HCT116 (cell line): Measurements from ENCODE around the gene TMEM258. TPM values are rescaled to one million over a fixed set of nuclear protein-coding genes. Genes with fewer than 3 reads are reported as not detected.

Experiments used
- ATAC-seq: fragments of 200-7000 bp; cut with Tn5 transposase; 2 replicates; pipeline ENCODE4 v1.9.1; 2020; ENCODE audit warnings: mild to moderate bottlenecking, moderate library complexity
- BruUV-seq: library from RNA; stranded (reverse); fragments of 400-500 nt; replicated peaks from 2 replicates; lab custom pipeline; 2021; lab: Mats Ljungman, UMichigan
- CTCF ChIA-PET: fragments of 300-600 bp; sonication (Branson Sonifier 250); formaldehyde crosslinking; loops from one replicate; lab custom pipeline; 2021; ENCODE audit warnings: antibody characterized with exemption; lab: Charles Lee
- POLR2A ChIA-PET: fragments of 300-600, 350-600 bp; sonication (Branson Sonifier 250); formaldehyde crosslinking; loops from one replicate; lab custom pipeline; 2021; ENCODE audit warnings: antibody characterized with exemption; lab: Charles Lee
- RAD21 ChIA-PET, 2 experiments: fragments of 300-600 bp; sonication (Branson Sonifier 250); formaldehyde crosslinking; loops; one replicate each; lab custom pipeline; 2023; ENCODE audit warnings: low total read pairs in 2 of 2; ENCODE audit not compliant: uncharacterized antibody in 2 of 2, unreplicated experiment in 2 of 2, low non-redundant PET in 1 of 2; lab: Charles Lee
- DNase-seq: peaks from one replicate; pipeline ENCODE4 v3.0.0-alpha.2; 2010; ENCODE audit warnings: low read depth, low spot score
- H2AFZ ChIP-seq: fragments of 200-600 bp; shearing (Covaris generic), sonication (generic); 2 replicates; pipeline ENCODE4 v1.6.1; 2017; ENCODE audit warnings: low read depth, mixed run types, mixed read lengths, antibody characterized with exemption, low read length; ENCODE audit not compliant: poor library complexity, severe bottlenecking
- H3K27ac ChIP-seq: 2 replicates; pipeline ENCODE4 v1.5.1; 2012; ENCODE audit warnings: low read depth, low read length
- H3K27me3 ChIP-seq: fragments of 200-600 bp; sonication (generic); 2 replicates; pipeline ENCODE4 v1.6.1; 2016; ENCODE audit warnings: mixed run types, low read length, mixed read lengths; ENCODE audit not compliant: insufficient read depth
- H3K36me3 ChIP-seq, 2 experiments: fragments of 200-500 bp in 1 of 2; fragments of 200-600 bp in 1 of 2; sonication (Bioruptor generic) in 1 of 2; sonication (generic) in 1 of 2; 2 replicates each; pipeline versions ENCODE4 v1.5.1 to v1.6.1; 2014 to 2016; ENCODE audit warnings: low read length in 2 of 2, inconsistent platforms in 1 of 2, mixed read lengths in 1 of 2, mixed run types in 1 of 2; ENCODE audit not compliant: insufficient read depth in 2 of 2, control insufficient read depth in 1 of 2
- H3K4me1 ChIP-seq, 2 experiments: fragments of 200-600 bp in 1 of 2; sonication (generic) in 1 of 2; 2 replicates each; pipeline versions ENCODE4 v1.5.1 to v1.6.1; 2012 to 2017; ENCODE audit warnings: low read length in 2 of 2, inconsistent platforms in 1 of 2, mild to moderate bottlenecking in 1 of 2, mixed read lengths in 1 of 2, mixed run types in 1 of 2, moderate library complexity in 1 of 2; ENCODE audit not compliant: insufficient read depth in 2 of 2, control insufficient read depth in 1 of 2
- H3K4me2 ChIP-seq: fragments of 200-600 bp; sonication (generic); 2 replicates; pipeline ENCODE4 v1.6.1; 2017; ENCODE audit warnings: mixed run types, low read length, mixed read lengths
- H3K4me3 ChIP-seq, 2 experiments: fragments of 200-600 bp in 1 of 2; sonication (generic) in 1 of 2; replicated peaks in 1 of 2; 2 replicates each; pipeline ENCODE4 v1.5.1; 2011 to 2016; ENCODE audit warnings: low read length in 2 of 2, control low read depth in 1 of 2, low read depth in 1 of 2, mild to moderate bottlenecking in 1 of 2, mixed read lengths in 1 of 2, mixed run types in 1 of 2
- H3K79me2 ChIP-seq: fragments of 200-600 bp; sonication (generic); 2 replicates; pipeline ENCODE4 v1.6.1; 2017; ENCODE audit warnings: mild to moderate bottlenecking, mixed run types, low read length, moderate library complexity, mixed read lengths; ENCODE audit not compliant: insufficient read depth
- H3K9ac ChIP-seq: fragments of 200-600 bp; sonication (generic); 2 replicates; pipeline ENCODE4 v1.6.1; 2016; ENCODE audit warnings: low read length, mixed read lengths
- H3K9me2 ChIP-seq: fragments of 200-600 bp; sonication (generic), shearing (Covaris generic); 2 replicates; pipeline ENCODE4 v1.6.1; 2017; ENCODE audit warnings: mixed run types, mild to moderate bottlenecking, moderate library complexity; ENCODE audit not compliant: insufficient read depth
- H3K9me3 ChIP-seq, 2 experiments: fragments of 200-500 bp in 1 of 2; fragments of 200-600 bp in 1 of 2; sonication (Bioruptor generic) in 1 of 2; sonication (generic) in 1 of 2; 2 replicates each; pipeline ENCODE4 v1.6.1; 2014 to 2017; ENCODE audit warnings: low read length in 2 of 2, mixed read lengths in 2 of 2, inconsistent platforms in 1 of 2, low read depth in 1 of 2, mild to moderate bottlenecking in 1 of 2, mixed run types in 1 of 2, moderate library complexity in 1 of 2; ENCODE audit not compliant: control insufficient read depth in 1 of 2, insufficient read depth in 1 of 2
- H4K20me1 ChIP-seq: fragments of 200-600 bp; sonication (generic), shearing (Covaris generic); 2 replicates; pipeline ENCODE4 v1.6.1; 2017; ENCODE audit warnings: mixed run types, mild to moderate bottlenecking, moderate library complexity; ENCODE audit not compliant: insufficient read depth
- ATF3 ChIP-seq: IDR thresholded peaks from 2 replicates; pipeline ENCODE4 v1.6.1; 2012
- ELF1 ChIP-seq: IDR thresholded peaks from 2 replicates; pipeline ENCODE4 v1.6.1; 2012; ENCODE audit warnings: low read depth, borderline replicate concordance
- EZH2phosphoT487 ChIP-seq: fragments of 200-600 bp; IDR thresholded peaks from 2 replicates; pipeline ENCODE4 v1.6.1; 2018; ENCODE audit warnings: antibody characterized with exemption, borderline replicate concordance
- JUND ChIP-seq: IDR thresholded peaks from 2 replicates; pipeline ENCODE4 v1.6.1; 2012
- POLR2AphosphoS5 ChIP-seq: IDR thresholded peaks from 2 replicates; pipeline ENCODE4 v1.6.1; 2011; ENCODE audit warnings: mild to moderate bottlenecking, low read depth, low read length, moderate library complexity
- SP1 ChIP-seq: IDR thresholded peaks from 2 replicates; pipeline ENCODE4 v1.6.1; 2012; ENCODE audit warnings: low read depth
- intact Hi-C: fragments of 100-400 bp; cut with micrococcal nuclease; formaldehyde crosslinking; loops from 2 replicates; pipeline ENCODE4 v1.10.0; 2022
- microRNA counts: library from miRNA; unstranded; fragments of <30 nt; microRNA quantifications from one replicate; lab custom pipeline; 2015
- total RNA-seq: library from RNA; stranded (reverse); gene quantifications from one replicate; pipeline ENCODE4 v1.2.1, GENCODE V29; 2021; ENCODE audit not compliant: unreplicated experiment
- TF ChIP-seq, protein P1 (sequence below): IDR thresholded peaks from 2 replicates; pipeline ENCODE4 v1.6.1; 2012; ENCODE audit warnings: low read depth

Gene TMEM258
- total RNA-seq, 1 experiment from 2014 or later = 160 TPM

GRCh38 chr11:61739966-61740365 is 52.4 kb downstream of the TMEM258 start:
- ChIA-PET RAD21 (no interaction called here), CTCF (no interaction called here), POLR2A (no interaction called here)
- ATAC-seq (no peak), DNase-seq (no peak)
- no TSS peak for BruUV-seq
- no peaks in the 10 kb centered on the region for H3K36me3 ChIP-seq
- H3K79me2 ChIP-seq = no peaks in the 10 kb centered on the region
- no peaks in the 10 kb centered on the region for H3K27me3 ChIP-seq
- H3K4me2 ChIP-seq = no peak overlapping the region
- H2AFZ ChIP-seq = no peak overlapping the region
- no peaks in the 10 kb centered on the region for H3K9me2 ChIP-seq
- H3K4me3 ChIP-seq = no peak overlapping the region
- H3K4me1 ChIP-seq = no peaks in the 10 kb centered on the region
- H3K27ac ChIP-seq = no peak overlapping the region
- H3K9ac ChIP-seq = no peak overlapping the region
- TF ChIP-seq SP1 = no peak
- intact Hi-C loops = no loop called here
- H4K20me1 ChIP-seq = no peaks in the 10 kb centered on the region
- H3K9me3 ChIP-seq = no peaks in the 10 kb centered on the region

- ChIA-PET RAD21 (no interaction called here), CTCF (no interaction called here), POLR2A (no interaction called here)
- ATAC-seq (no peak), DNase-seq (no peak)
- TF ChIP-seq EZH2phosphoT487 (no peak), JUND (no peak), ATF3 (no peak), ELF1 (no peak), POLR2AphosphoS5 (no peak)
- TF ChIP-seq, protein P1, sequence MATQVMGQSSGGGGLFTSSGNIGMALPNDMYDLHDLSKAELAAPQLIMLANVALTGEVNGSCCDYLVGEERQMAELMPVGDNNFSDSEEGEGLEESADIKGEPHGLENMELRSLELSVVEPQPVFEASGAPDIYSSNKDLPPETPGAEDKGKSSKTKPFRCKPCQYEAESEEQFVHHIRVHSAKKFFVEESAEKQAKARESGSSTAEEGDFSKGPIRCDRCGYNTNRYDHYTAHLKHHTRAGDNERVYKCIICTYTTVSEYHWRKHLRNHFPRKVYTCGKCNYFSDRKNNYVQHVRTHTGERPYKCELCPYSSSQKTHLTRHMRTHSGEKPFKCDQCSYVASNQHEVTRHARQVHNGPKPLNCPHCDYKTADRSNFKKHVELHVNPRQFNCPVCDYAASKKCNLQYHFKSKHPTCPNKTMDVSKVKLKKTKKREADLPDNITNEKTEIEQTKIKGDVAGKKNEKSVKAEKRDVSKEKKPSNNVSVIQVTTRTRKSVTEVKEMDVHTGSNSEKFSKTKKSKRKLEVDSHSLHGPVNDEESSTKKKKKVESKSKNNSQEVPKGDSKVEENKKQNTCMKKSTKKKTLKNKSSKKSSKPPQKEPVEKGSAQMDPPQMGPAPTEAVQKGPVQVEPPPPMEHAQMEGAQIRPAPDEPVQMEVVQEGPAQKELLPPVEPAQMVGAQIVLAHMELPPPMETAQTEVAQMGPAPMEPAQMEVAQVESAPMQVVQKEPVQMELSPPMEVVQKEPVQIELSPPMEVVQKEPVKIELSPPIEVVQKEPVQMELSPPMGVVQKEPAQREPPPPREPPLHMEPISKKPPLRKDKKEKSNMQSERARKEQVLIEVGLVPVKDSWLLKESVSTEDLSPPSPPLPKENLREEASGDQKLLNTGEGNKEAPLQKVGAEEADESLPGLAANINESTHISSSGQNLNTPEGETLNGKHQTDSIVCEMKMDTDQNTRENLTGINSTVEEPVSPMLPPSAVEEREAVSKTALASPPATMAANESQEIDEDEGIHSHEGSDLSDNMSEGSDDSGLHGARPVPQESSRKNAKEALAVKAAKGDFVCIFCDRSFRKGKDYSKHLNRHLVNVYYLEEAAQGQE = no peak
- H3K9ac ChIP-seq = no peak overlapping the region
- no peaks in the 10 kb centered on the region for H3K9me2 ChIP-seq
- no peak overlapping the region for H3K4me3 ChIP-seq
- H3K4me1 ChIP-seq = no peaks in the 10 kb centered on the region
- no peaks in the 10 kb centered on the region for H3K79me2 ChIP-seq
- no peaks in the 10 kb centered on the region for H3K27me3 ChIP-seq
- H4K20me1 ChIP-seq = no peaks in the 10 kb centered on the region
- H3K27ac ChIP-seq = no peak overlapping the region
- H3K9me3 ChIP-seq = no peaks in the 10 kb centered on the region
- no peak overlapping the region for H3K4me2 ChIP-seq
- BruUV-seq = no TSS peak
- H3K36me3 ChIP-seq = no peaks in the 10 kb centered on the region
- H2AFZ ChIP-seq = no peak overlapping the region
- intact Hi-C loops = no loop called here
These were observed 53.0 kb downstream of the TMEM258 start for GRCh38 chr11:61739413-61739812.

MicroRNA genes within 50 kb of the gene (microRNA counts, 767-probe panel; counts per million panel counts)
- microRNA hsa-miR-1908 (lab: Ali Mortazavi, UCI) (not detected), microRNA hsa-miR-611 (lab: Ali Mortazavi, UCI) (not detected)

Other genes starting within 250 kb of the TMEM258 start
- gene SYT7, start 211.5 kb downstream of the TMEM258 start, total RNA-seq = 27.4 TPM
- 2.7 TPM for gene DAGLA, start 112.2 kb downstream of the TMEM258 start, total RNA-seq
- 52.3 TPM for gene MYRF, start 40.0 kb downstream of the TMEM258 start, total RNA-seq
- gene FEN1, start 312 bp upstream of the TMEM258 start, total RNA-seq = 89.5 TPM
- 56.6 TPM for gene FADS1, start 24.4 kb upstream of the TMEM258 start, total RNA-seq
- 17.1 TPM for gene FADS2, start 35.7 kb upstream of the TMEM258 start, total RNA-seq
- gene FADS3, start 98.9 kb upstream of the TMEM258 start, total RNA-seq = 65.8 TPM
- gene RAB3IL1, start 125.0 kb upstream of the TMEM258 start, total RNA-seq = 18.1 TPM
- 2.3 TPM for gene BEST1, start 157.8 kb upstream of the TMEM258 start, total RNA-seq
- 3,345 TPM for gene FTH1, start 175.0 kb upstream of the TMEM258 start, total RNA-seq